GM12872 (cell line): Measurements from ENCODE around the gene HOXD4.

Experiments used
- TF ChIP-seq, protein P1 (sequence below): IDR thresholded peaks from 3 replicates; pipeline ENCODE4 v1.5.1; 2011; ENCODE audit warnings: low read depth, mild to moderate bottlenecking, low read length, moderate library complexity; ENCODE audit not compliant: insufficient read depth

The HOXD4 gene

GRCh38 chr2:176130957-176131847 is 20.1 kb upstream of the HOXD4 start:
- TF ChIP-seq, protein P1, sequence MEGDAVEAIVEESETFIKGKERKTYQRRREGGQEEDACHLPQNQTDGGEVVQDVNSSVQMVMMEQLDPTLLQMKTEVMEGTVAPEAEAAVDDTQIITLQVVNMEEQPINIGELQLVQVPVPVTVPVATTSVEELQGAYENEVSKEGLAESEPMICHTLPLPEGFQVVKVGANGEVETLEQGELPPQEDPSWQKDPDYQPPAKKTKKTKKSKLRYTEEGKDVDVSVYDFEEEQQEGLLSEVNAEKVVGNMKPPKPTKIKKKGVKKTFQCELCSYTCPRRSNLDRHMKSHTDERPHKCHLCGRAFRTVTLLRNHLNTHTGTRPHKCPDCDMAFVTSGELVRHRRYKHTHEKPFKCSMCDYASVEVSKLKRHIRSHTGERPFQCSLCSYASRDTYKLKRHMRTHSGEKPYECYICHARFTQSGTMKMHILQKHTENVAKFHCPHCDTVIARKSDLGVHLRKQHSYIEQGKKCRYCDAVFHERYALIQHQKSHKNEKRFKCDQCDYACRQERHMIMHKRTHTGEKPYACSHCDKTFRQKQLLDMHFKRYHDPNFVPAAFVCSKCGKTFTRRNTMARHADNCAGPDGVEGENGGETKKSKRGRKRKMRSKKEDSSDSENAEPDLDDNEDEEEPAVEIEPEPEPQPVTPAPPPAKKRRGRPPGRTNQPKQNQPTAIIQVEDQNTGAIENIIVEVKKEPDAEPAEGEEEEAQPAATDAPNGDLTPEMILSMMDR: no peak

GRCh38 chr2:176131848-176132158 is 19.5 kb upstream of the HOXD4 start:
- TF ChIP-seq, protein P1: no peak

- TF ChIP-seq, protein P1: no peak
Observed at GRCh38 chr2:176132205-176133171, 18.9 kb upstream of the HOXD4 start.

DNA sequence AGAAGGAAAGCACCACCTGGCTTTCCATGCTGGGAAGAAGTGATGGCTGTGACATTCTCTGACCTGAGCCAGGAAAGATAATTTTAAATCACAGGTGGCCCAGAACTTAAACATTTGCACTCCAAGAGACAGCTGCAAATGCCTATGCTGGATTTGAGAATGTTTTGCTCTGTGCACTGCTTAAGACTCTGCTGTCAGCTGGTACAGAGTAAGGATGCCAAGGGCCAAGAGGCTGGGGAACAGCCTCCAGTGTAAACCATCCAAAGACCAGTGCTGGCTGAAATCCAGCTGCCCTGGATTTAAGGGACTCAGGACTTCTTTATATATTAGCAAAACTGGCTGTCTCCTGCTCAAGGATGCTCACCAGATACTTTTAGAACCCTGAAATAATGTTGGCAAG is 18.0 kb upstream of the HOXD4 start:
- TF ChIP-seq, protein P1: no peak

- TF ChIP-seq, protein P1: no peak
Observed at GRCh38 chr2:176134035-176134434, 17.3 kb upstream of the HOXD4 start.

GRCh38 chr2:176135035-176135440 is 16.3 kb upstream of the HOXD4 start:
- TF ChIP-seq, protein P1: no peak

- TF ChIP-seq, protein P1: no peak
Observed at GRCh38 chr2:176136374-176137251, 14.7 kb upstream of the HOXD4 start.
